Measurements from ENCODE around the gene RAD1.

The RAD1 gene

DNA sequence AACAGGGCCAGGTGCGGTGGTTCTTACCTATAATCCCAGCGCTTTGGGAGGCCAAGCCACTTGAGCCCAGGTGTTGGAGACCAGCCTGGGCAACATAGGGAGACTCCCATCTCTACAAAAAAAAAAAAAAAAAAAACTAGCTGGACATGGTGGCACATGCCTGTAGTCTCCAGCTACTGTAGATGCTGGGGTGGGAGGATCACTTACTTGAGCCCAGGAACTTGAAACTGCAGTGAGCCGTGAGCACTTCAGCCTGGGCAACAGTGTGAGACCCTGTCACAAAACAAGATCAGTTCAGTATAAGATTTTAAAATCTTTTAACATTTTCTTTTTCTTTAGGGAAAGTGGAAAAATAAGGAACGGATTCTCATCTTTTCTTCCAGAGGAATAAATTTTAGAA, 2.7 kb upstream of the RAD1 start:
- TF ChIP-seq, protein P1, sequence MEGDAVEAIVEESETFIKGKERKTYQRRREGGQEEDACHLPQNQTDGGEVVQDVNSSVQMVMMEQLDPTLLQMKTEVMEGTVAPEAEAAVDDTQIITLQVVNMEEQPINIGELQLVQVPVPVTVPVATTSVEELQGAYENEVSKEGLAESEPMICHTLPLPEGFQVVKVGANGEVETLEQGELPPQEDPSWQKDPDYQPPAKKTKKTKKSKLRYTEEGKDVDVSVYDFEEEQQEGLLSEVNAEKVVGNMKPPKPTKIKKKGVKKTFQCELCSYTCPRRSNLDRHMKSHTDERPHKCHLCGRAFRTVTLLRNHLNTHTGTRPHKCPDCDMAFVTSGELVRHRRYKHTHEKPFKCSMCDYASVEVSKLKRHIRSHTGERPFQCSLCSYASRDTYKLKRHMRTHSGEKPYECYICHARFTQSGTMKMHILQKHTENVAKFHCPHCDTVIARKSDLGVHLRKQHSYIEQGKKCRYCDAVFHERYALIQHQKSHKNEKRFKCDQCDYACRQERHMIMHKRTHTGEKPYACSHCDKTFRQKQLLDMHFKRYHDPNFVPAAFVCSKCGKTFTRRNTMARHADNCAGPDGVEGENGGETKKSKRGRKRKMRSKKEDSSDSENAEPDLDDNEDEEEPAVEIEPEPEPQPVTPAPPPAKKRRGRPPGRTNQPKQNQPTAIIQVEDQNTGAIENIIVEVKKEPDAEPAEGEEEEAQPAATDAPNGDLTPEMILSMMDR (IDR thresholded peaks at IDR 0.05; ENCODE audit: insufficient read depth, low read depth, low read length, missing control alignments) = no peak
- DNase-seq (ENCODE audit: low read depth) = no peak
- no peak overlapping the region for H3K4me3 ChIP-seq (ENCODE audit: low read length)

DNA sequence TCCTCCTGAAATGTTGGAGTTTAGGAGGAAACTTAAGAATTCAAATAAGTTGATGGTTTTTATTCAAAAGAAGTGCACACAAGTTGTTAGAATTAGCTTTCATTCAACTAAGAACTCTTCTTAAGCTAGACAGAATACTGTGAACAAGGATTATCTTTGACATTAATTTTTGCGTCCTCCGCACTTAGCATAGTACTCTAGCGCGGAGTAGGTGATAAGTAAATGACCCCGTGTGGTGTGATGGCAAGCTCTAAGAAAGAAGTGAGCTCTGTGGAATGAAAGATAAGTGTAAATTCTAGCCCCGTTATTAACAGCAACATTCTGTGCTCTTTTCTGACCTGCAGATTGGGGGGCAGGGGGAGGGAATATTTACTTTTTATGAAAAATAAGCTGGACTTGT, 1.2 kb upstream of the RAD1 start:
- no peak for DNase-seq (ENCODE audit: low read depth)
- H3K4me3 ChIP-seq (ENCODE audit: low read length) = peak overlapping the region; percentile 92
- TF ChIP-seq, protein P1 (IDR thresholded peaks at IDR 0.05; ENCODE audit: insufficient read depth, low read depth, low read length, missing control alignments) = no peak

DNA sequence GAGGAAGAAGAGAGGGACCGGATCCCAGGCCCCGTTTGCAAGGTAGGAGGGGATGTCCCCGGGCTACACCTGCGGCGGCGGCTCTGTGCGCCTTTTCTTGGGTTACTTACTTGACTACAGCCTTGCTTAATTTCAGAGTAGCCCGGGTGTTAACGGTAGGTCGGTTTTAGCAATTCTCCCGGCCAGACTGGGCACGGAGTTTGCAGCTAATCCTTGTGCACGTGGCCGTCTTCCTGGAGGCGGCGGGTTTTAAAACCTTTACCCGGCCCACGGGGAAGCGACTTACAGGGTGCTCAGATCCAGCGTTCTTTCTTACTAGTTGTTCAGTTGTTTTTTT, 520 bp upstream of the RAD1 start:
- no peak for DNase-seq (ENCODE audit: low read depth)
- TF ChIP-seq, protein P1 (IDR thresholded peaks at IDR 0.05; ENCODE audit: insufficient read depth, low read depth, low read length, missing control alignments) = no peak
- H3K4me3 ChIP-seq (ENCODE audit: low read length) = peak overlapping the region; percentile 92

DNA sequence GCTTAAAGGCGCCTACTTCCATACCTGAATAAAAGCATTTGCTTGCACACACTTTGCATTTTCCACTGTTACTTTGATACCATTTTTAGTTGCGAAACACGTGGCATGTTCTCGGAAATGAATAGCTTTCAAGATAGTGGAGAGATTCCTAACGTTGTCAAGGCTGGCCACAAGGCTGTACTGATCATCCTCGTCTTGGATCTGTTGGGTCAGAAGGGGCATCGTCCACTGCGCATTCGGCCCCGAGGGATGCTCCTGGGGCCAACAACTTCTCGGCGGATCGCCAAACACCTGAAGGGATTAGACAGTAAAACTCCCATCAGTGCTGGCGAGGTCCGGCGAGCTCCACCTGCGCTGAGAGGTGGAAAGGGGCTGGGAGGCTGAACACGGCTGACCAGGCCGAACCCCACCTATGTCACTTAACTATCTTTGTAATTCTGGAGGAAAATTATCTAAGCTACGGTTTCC, 599 bp downstream of the RAD1 start:
- TF ChIP-seq, protein P1 (IDR thresholded peaks at IDR 0.05; ENCODE audit: insufficient read depth, low read depth, low read length, missing control alignments) = no peak
- H3K4me3 ChIP-seq (ENCODE audit: low read length) = peak overlapping the region; percentile 92
- DNase-seq (ENCODE audit: low read depth) = no peak

DNA sequence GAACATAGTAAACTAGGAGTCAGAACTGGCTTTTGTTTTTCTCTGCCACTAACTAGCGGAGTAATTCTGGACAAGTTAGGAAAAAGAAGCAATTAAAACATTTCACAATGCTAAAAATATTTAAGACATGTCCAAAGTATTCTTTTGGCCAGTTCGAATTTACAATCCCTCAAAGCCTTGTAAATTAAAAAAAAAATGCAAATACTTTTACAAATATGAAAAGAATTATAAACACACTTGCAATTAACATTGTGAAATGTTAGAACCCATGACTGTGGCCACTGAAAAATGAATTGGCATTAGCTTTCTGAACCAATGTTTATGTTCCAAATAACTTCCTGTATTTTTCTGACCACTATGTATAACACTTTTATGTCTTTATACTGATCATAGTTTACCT, 2.2 kb downstream of the RAD1 start:
- DNase-seq (ENCODE audit: low read depth) = no peak
- TF ChIP-seq, protein P1 (IDR thresholded peaks at IDR 0.05; ENCODE audit: insufficient read depth, low read depth, low read length, missing control alignments) = no peak
- H3K4me3 ChIP-seq (ENCODE audit: low read length) = no peak overlapping the region

DNA sequence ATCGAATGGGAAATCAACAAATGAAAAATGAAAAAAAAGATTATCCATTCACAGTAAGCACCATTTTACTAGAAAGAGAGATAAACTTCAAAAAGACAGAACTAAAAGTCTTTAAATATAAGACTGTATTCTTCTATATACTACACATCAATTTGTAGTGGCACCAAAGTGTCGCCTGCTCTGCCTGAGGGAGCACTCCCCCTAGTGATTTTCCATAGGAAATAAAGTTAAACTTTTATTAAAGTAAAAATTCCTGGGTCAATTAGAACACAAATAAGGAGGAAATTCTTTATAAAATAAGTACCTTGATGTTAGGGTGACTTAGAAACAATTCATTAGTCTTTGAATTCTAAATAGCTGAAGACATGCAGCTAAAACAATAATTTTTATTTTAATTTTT, 9.7 kb downstream of the RAD1 start:
- DNase-seq (ENCODE audit: low read depth) = peak; percentile 13
- TF ChIP-seq, protein P1 (IDR thresholded peaks at IDR 0.05; ENCODE audit: insufficient read depth, low read depth, low read length, missing control alignments) = peak; percentile 49
- H3K4me3 ChIP-seq (ENCODE audit: low read length) = no peak overlapping the region

DNA sequence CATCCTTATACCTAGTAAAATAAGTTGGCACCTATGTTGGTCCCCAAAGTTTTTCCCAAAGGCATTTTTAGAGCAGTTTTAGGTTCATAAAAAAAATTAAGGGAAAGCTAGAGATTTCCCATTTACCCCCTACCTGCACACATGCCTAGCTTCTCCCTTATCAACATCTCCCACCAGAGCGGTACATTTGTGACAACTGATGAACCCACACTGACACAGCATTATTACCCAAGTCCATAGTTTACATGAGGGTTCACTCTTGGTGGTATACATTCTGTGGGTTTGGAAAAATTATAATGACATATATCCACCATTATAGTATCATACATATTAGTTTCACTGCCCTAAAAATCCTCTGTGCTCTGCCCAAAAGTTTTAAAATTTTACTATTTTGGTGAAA, 12.0 kb downstream of the RAD1 start:
- TF ChIP-seq, protein P1 (IDR thresholded peaks at IDR 0.05; ENCODE audit: insufficient read depth, low read depth, low read length, missing control alignments) = no peak
- no peak for DNase-seq (ENCODE audit: low read depth)
- no peak overlapping the region for H3K4me3 ChIP-seq (ENCODE audit: low read length)

Measured in epithelial cell of esophagus (primary cell).